Measurements from ENCODE around the gene UNC5B. TPM values are rescaled to one million over a fixed set of nuclear protein-coding genes. Genes with fewer than 3 reads are reported as not detected.

Gene UNC5B
- total and polyA plus RNA-seq, 2 donors (not counting 1 experiment from before 2014, with no cell fraction given) = 2.5 to 60.8 TPM

DNA sequence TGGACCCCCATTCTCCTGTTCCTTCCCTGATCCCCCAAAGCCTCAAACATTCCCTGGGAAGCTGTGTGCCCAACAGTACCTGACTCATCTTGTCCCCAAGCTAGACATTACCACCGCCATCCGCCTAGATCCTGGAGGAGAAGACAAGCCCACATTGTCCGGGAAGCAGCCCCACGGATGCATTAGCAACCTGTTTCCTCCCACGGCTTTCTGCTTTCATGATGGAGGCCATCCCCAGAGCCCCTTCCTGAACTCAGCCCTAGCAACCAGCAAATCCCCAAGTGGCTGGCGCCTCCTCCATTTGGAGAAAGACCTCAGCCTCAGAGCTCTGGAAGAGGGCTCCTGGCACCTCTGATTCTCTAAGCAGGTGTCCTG is 104.4 kb downstream of the UNC5B start:
- no peak for DNase-seq (ENCODE audit: low read depth in 2 of 2)
- Histone ChIP-seq H2AFZ (ENCODE audit: low read length) (no peak overlapping the region), H3K27ac (ENCODE audit: insufficient read depth, low read length) (no peak overlapping the region), H3K79me2 (ENCODE audit: control insufficient read depth, insufficient read depth, low read length) (no peaks in the 10 kb centered on the region), H3K27me3 (ENCODE audit: control insufficient read depth, insufficient read depth, low read length) (no peaks in the 10 kb centered on the region), H4K20me1 (ENCODE audit: control insufficient read depth, extremely low read depth, insufficient read depth, low read length) (no peaks in the 10 kb centered on the region), H3K4me3 (replicated peaks in 1 of 4; ENCODE audit: control extremely low read depth in 1 of 4, insufficient read depth in 1 of 4, low read depth in 3 of 4, low read length in 4 of 4) (no peak overlapping the region), H3K4me1 (ENCODE audit: control insufficient read depth, extremely low read depth, insufficient read depth, low read length) (no peaks in the 10 kb centered on the region), H3K4me2 (ENCODE audit: extremely low read depth, insufficient read depth, low read length) (no peak overlapping the region), H3K9ac (ENCODE audit: insufficient read depth, low read length) (no peak overlapping the region), H3K9me3 (ENCODE audit: control insufficient read depth, insufficient read depth, low read depth, low read length) (no peaks in the 10 kb centered on the region), H3K36me3 (ENCODE audit: control insufficient read depth, insufficient read depth, low read length) (no peaks in the 10 kb centered on the region)
- no peak for TF ChIP-seq EZH2 (IDR thresholded peaks at IDR 0.05; ENCODE audit: low read length, missing control alignments)
- TF ChIP-seq, protein P1, sequence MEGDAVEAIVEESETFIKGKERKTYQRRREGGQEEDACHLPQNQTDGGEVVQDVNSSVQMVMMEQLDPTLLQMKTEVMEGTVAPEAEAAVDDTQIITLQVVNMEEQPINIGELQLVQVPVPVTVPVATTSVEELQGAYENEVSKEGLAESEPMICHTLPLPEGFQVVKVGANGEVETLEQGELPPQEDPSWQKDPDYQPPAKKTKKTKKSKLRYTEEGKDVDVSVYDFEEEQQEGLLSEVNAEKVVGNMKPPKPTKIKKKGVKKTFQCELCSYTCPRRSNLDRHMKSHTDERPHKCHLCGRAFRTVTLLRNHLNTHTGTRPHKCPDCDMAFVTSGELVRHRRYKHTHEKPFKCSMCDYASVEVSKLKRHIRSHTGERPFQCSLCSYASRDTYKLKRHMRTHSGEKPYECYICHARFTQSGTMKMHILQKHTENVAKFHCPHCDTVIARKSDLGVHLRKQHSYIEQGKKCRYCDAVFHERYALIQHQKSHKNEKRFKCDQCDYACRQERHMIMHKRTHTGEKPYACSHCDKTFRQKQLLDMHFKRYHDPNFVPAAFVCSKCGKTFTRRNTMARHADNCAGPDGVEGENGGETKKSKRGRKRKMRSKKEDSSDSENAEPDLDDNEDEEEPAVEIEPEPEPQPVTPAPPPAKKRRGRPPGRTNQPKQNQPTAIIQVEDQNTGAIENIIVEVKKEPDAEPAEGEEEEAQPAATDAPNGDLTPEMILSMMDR (conservative IDR thresholded peaks at IDR 0.05 in 1 of 2, IDR thresholded peaks at IDR 0.05 in 1 of 2; ENCODE audit: low read depth in 1 of 2, low read length in 2 of 2) = no peak

DNA sequence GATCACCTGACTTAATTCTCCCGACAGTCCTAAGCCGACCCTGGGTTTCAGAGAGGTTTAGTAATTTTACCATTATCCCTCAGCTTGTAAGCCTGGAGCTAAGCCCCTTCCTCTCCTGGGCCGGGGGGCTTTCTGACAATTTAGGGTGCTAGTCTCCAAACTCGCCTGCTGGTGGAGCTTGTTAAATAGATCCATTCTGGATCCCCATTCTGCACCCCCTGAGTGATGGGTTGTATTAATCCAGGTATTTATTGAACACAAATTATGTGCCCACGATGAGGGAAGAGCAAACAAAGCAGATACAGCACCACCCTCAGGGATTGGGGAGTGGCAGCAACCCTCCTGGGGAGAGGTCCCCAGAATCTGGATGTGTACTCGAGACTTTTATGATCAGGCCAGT is 105.4 kb downstream of the UNC5B start:
- TF ChIP-seq, protein P1 (conservative IDR thresholded peaks at IDR 0.05 in 1 of 2, IDR thresholded peaks at IDR 0.05 in 1 of 2; ENCODE audit: low read depth in 1 of 2, low read length in 2 of 2) = no peak
- no peak for TF ChIP-seq EZH2 (IDR thresholded peaks at IDR 0.05; ENCODE audit: low read length, missing control alignments)

DNA sequence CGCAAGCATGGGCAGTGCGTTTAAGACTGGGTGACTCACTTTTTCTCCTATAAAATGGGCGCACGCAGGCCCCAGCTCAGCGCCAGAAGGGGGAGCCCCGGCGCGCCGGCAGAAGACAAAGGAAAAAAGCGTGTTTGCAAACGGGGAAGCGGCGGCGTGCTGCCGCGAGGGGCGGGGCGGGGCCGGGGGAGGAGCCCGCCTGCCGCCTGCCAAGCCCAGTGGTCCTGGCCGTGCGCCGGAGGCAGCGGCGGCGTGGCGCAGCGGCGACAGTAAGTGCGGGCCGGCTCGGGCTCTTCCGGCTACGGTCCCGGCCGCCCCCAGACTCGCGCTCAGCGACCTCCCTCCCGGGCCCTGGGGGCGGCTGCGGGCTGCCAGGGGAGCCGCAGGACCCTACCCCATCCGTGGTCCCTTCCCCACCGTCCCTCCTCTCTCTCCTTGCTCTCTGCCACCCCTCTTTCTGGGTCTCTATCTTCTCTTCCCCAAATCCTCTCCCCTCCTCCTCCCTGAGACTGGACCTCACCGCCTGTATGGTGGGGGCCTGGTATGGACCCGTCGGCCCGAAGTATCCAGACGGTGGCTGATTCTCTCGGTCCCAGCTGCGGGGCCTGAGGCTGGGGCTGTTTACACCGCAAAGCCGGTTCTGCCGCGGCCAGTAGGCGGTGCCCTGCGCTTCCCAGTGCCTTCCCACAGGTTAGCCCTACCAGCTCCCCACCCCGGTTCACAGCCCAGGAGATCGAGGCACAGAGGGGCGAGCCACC is 106.9 kb downstream of the UNC5B start, which contains the start of gene SLC29A3:
Gene SLC29A3, plus strand, starts transcription at position 218 of the 758 bp plus-strand sequence. Its CDS starts 51 bp downstream, at position 269.
- Histone ChIP-seq H3K9ac (ENCODE audit: insufficient read depth, low read length) (peak within 1 kb of the TSS; percentile 54), H3K9me3 (ENCODE audit: control insufficient read depth, insufficient read depth, low read depth, low read length) (no peaks in the 10 kb centered on the region), H3K36me3 (ENCODE audit: control insufficient read depth, insufficient read depth, low read length) (no peaks in the 10 kb centered on the region), H3K27me3 (ENCODE audit: control insufficient read depth, insufficient read depth, low read length) (no peaks in the 10 kb centered on the region), H3K4me2 (ENCODE audit: extremely low read depth, insufficient read depth, low read length) (peak within 1 kb of the TSS; percentile 99), H3K27ac (ENCODE audit: insufficient read depth, low read length) (no peak within 1 kb of the TSS), H4K20me1 (ENCODE audit: control insufficient read depth, extremely low read depth, insufficient read depth, low read length) (no peaks in the 10 kb centered on the region), H2AFZ (ENCODE audit: low read length) (peak within 1 kb of the TSS; percentile 95), H3K79me2 (ENCODE audit: control insufficient read depth, insufficient read depth, low read length) (no peaks in the 10 kb centered on the region), H3K4me1 (ENCODE audit: control insufficient read depth, extremely low read depth, insufficient read depth, low read length) (no peaks in the 10 kb centered on the region), H3K4me3 (replicated peaks in 1 of 4; ENCODE audit: control extremely low read depth in 1 of 4, insufficient read depth in 1 of 4, low read depth in 3 of 4, low read length in 4 of 4) (peak within 1 kb of the TSS; percentile 55 to 77 (median 72))
- no peak for TF ChIP-seq EZH2 (IDR thresholded peaks at IDR 0.05; ENCODE audit: low read length, missing control alignments)
- TF ChIP-seq, protein P1 (conservative IDR thresholded peaks at IDR 0.05 in 1 of 2, IDR thresholded peaks at IDR 0.05 in 1 of 2; ENCODE audit: low read depth in 1 of 2, low read length in 2 of 2) = peak; percentile 67 to 82
- DNase-seq (ENCODE audit: low read depth in 2 of 2) = peak; percentile 71 to 80

More for the DNA sequence above, 105.4 kb downstream of the UNC5B start:
- Histone ChIP-seq H3K4me1 (ENCODE audit: control insufficient read depth, extremely low read depth, insufficient read depth, low read length) (no peaks in the 10 kb centered on the region), H3K4me2 (ENCODE audit: extremely low read depth, insufficient read depth, low read length) (no peak overlapping the region), H3K27me3 (ENCODE audit: control insufficient read depth, insufficient read depth, low read length) (no peaks in the 10 kb centered on the region), H3K9me3 (ENCODE audit: control insufficient read depth, insufficient read depth, low read depth, low read length) (no peaks in the 10 kb centered on the region), H3K4me3 (replicated peaks in 1 of 4; ENCODE audit: control extremely low read depth in 1 of 4, insufficient read depth in 1 of 4, low read depth in 3 of 4, low read length in 4 of 4) (no peak overlapping the region), H3K27ac (ENCODE audit: insufficient read depth, low read length) (no peak overlapping the region), H2AFZ (ENCODE audit: low read length) (no peak overlapping the region), H3K79me2 (ENCODE audit: control insufficient read depth, insufficient read depth, low read length) (no peaks in the 10 kb centered on the region), H3K36me3 (ENCODE audit: control insufficient read depth, insufficient read depth, low read length) (no peaks in the 10 kb centered on the region), H4K20me1 (ENCODE audit: control insufficient read depth, extremely low read depth, insufficient read depth, low read length) (no peaks in the 10 kb centered on the region), H3K9ac (ENCODE audit: insufficient read depth, low read length) (no peak overlapping the region)
- no peak for DNase-seq (ENCODE audit: low read depth in 2 of 2)

Data from fibroblast of lung (primary cell).